Suprapubic skin (tissue), 4 donors: ENCODE data around the gene PIK3R5. TPM values are rescaled to one million over a fixed set of nuclear protein-coding genes. Genes with fewer than 3 reads are reported as not detected.
A peak's percentile ranks its signal among the peaks of the same experiment; 100 is the strongest.

ENCODE experiments used
- DNase-seq, 2 donors: peaks; one replicate each; pipeline ENCODE4 v3.0.0-alpha.2; 2019; ENCODE audit warnings: low spot score in 2 of 2
- H3K27ac ChIP-seq: fragments of 200-600 bp; sonication (generic); one replicate; pipeline ENCODE4 v1.5.1; 2019
- H3K27me3 ChIP-seq: fragments of 200-600 bp; sonication (generic); one replicate; pipeline ENCODE4 v1.5.1; 2019
- H3K36me3 ChIP-seq: fragments of 200-600 bp; sonication (generic); one replicate; pipeline ENCODE4 v1.5.1; 2019
- H3K4me1 ChIP-seq: fragments of 200-600 bp; sonication (generic); one replicate; pipeline ENCODE4 v1.5.1; 2019
- H3K4me3 ChIP-seq: fragments of 200-600 bp; sonication (generic); one replicate; pipeline ENCODE4 v1.5.1; 2019; ENCODE audit warnings: mild to moderate bottlenecking
- H3K9me3 ChIP-seq: fragments of 200-600 bp; sonication (generic); one replicate; pipeline ENCODE4 v1.5.1; 2019
- EP300 ChIP-seq: sonication (generic); formaldehyde crosslinking; IDR thresholded peaks from one replicate; pipeline ENCODE4 v1.6.1; 2017; ENCODE audit warnings: antibody characterized with exemption
- POLR2A ChIP-seq, 2 donors: fragments of 450-650 bp; IDR thresholded peaks; one replicate each; pipeline ENCODE4 v1.6.1; 2017; ENCODE audit warnings: antibody characterized with exemption in 2 of 2, mild to moderate bottlenecking in 2 of 2, moderate library complexity in 2 of 2
- POLR2AphosphoS5 ChIP-seq, 3 donors: sonication (generic); formaldehyde crosslinking; IDR thresholded peaks; one replicate each; pipeline ENCODE4 v1.6.1; 2017; ENCODE audit warnings: antibody characterized with exemption in 3 of 3
- WGBS: methylation state at CpG from one replicate; pipeline ENCODE4 v1.1.5; 2018; 5-methylcytosine and 5-hydroxymethylcytosine counted together
- total RNA-seq, 4 donors: library from RNA; depleted of rRNA; stranded (reverse); fragments of >200 nt; gene quantifications; one replicate each; pipeline ENCODE4 v1.1.0, GENCODE V29; 2016
- TF ChIP-seq, protein P1 (sequence below), 2 donors: fragments of 200-600 bp in 1 of 2; fragments of 450-650 bp in 1 of 2; sonication (generic) in 1 of 2; IDR thresholded peaks; one replicate each; pipeline ENCODE4 v1.5.1; 2016 to 2019; ENCODE audit warnings: antibody characterized with exemption in 2 of 2, mild to moderate bottlenecking in 1 of 2, moderate library complexity in 1 of 2

PIK3R5 gene, protein sequence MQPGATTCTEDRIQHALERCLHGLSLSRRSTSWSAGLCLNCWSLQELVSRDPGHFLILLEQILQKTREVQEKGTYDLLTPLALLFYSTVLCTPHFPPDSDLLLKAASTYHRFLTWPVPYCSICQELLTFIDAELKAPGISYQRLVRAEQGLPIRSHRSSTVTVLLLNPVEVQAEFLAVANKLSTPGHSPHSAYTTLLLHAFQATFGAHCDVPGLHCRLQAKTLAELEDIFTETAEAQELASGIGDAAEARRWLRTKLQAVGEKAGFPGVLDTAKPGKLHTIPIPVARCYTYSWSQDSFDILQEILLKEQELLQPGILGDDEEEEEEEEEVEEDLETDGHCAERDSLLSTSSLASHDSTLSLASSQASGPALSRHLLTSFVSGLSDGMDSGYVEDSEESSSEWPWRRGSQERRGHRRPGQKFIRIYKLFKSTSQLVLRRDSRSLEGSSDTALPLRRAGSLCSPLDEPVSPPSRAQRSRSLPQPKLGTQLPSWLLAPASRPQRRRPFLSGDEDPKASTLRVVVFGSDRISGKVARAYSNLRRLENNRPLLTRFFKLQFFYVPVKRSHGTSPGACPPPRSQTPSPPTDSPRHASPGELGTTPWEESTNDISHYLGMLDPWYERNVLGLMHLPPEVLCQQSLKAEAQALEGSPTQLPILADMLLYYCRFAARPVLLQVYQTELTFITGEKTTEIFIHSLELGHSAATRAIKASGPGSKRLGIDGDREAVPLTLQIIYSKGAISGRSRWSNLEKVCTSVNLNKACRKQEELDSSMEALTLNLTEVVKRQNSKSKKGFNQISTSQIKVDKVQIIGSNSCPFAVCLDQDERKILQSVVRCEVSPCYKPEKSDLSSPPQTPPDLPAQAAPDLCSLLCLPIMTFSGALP
- 10 to 100 TPM in 1 of 4 donors, 1 to 10 TPM in 3; 3.6 to 13.5 (median 5.0) TPM for total RNA-seq

GRCh38 chr17:8965394-8966168, at the start of gene PIK3R5:
TSS of gene PIK3R5 (minus strand) at chr17:8965707. CDS start at chr17:8911494, 54,213 bp downstream.
- no peaks in the 10 kb centered on the region for H3K9me3 ChIP-seq
- peaks cover 47% of the 10 kb centered on the region for H3K27me3 ChIP-seq
- peak in 1 of 2 donors; percentile 61 for DNase-seq
- H3K4me3 ChIP-seq = peak within 1 kb of the TSS; percentile 47
- 3% methylated on average over 14 of the region's 72 CpGs for WGBS
- H3K27ac ChIP-seq = peak within 1 kb of the TSS; percentile 64
- H3K4me1 ChIP-seq = peaks cover 8% of the 10 kb centered on the region
- no peaks in the 10 kb centered on the region for H3K36me3 ChIP-seq
- TF ChIP-seq POLR2AphosphoS5 (IDR thresholded peaks at IDR 0.05) (no peak), POLR2A (IDR thresholded peaks at IDR 0.05) (no peak), EP300 (no peak)
- TF ChIP-seq, protein P1, sequence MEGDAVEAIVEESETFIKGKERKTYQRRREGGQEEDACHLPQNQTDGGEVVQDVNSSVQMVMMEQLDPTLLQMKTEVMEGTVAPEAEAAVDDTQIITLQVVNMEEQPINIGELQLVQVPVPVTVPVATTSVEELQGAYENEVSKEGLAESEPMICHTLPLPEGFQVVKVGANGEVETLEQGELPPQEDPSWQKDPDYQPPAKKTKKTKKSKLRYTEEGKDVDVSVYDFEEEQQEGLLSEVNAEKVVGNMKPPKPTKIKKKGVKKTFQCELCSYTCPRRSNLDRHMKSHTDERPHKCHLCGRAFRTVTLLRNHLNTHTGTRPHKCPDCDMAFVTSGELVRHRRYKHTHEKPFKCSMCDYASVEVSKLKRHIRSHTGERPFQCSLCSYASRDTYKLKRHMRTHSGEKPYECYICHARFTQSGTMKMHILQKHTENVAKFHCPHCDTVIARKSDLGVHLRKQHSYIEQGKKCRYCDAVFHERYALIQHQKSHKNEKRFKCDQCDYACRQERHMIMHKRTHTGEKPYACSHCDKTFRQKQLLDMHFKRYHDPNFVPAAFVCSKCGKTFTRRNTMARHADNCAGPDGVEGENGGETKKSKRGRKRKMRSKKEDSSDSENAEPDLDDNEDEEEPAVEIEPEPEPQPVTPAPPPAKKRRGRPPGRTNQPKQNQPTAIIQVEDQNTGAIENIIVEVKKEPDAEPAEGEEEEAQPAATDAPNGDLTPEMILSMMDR (IDR thresholded peaks at IDR 0.05) = no peak

DNA sequence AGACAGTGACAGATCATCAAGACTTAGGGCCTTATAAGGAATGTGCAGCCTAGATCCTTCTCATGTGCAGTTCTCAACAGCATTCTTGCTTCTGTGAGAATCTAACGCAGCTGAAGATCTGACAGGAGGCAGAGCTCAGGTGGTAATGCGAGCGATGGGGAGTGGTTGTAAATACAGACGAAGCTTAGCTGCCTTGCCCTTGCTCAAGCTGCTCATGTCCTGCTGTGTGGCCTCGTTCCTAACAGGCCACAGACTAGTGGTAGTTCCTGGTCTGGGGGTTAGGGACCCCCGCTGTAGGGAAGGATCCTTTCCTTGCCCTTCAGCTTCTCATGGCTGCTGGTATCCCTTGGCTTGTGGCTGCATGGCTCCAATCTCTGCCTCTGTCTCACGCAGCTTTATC, 45.5 kb upstream of the PIK3R5 start:
- Histone ChIP-seq H3K4me3 (no peak overlapping the region), H3K9me3 (no peaks in the 10 kb centered on the region), H3K36me3 (no peaks in the 10 kb centered on the region), H3K4me1 (no peaks in the 10 kb centered on the region), H3K27me3 (peaks cover 35% of the 10 kb centered on the region), H3K27ac (no peak overlapping the region)
- TF ChIP-seq EP300 = no peak
- no peak for TF ChIP-seq POLR2AphosphoS5 (IDR thresholded peaks at IDR 0.05)
- TF ChIP-seq, protein P1 (IDR thresholded peaks at IDR 0.05) = no peak
- TF ChIP-seq POLR2A (IDR thresholded peaks at IDR 0.05) = no peak
- WGBS = 97% methylated on average over 7 of the region's 7 CpGs
- no peak for DNase-seq

DNA sequence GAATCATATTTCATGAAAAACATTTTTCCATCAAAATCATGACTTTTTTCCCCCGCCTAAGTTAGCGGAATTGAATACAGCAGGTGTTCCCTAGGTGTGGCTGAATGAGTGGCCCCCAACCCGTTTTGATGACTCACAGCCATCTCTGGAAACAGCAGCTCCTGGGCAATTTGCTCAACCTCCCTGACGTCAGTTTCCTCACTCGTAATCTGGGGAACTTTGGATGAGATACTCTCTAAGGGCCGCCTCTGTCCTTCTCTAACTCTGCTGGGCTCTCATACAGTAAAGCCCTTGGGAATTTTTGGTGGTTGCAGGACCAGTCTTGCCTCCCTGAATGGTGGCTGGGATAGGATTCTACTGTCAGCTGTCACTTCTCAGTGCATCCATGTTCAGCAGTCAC, 44.2 kb upstream of the PIK3R5 start:
- H3K4me3 ChIP-seq = no peak overlapping the region
- 56% methylated on average over 6 of the region's 6 CpGs for WGBS
- no peaks in the 10 kb centered on the region for H3K9me3 ChIP-seq
- H3K27ac ChIP-seq = no peak overlapping the region
- peaks cover 48% of the 10 kb centered on the region for H3K27me3 ChIP-seq
- no peaks in the 10 kb centered on the region for H3K4me1 ChIP-seq
- no peak for DNase-seq
- no peaks in the 10 kb centered on the region for H3K36me3 ChIP-seq
- no peak for TF ChIP-seq POLR2AphosphoS5 (IDR thresholded peaks at IDR 0.05)
- no peak for TF ChIP-seq POLR2A (IDR thresholded peaks at IDR 0.05)
- TF ChIP-seq EP300 = no peak
- TF ChIP-seq, protein P1 (IDR thresholded peaks at IDR 0.05) = no peak

DNA sequence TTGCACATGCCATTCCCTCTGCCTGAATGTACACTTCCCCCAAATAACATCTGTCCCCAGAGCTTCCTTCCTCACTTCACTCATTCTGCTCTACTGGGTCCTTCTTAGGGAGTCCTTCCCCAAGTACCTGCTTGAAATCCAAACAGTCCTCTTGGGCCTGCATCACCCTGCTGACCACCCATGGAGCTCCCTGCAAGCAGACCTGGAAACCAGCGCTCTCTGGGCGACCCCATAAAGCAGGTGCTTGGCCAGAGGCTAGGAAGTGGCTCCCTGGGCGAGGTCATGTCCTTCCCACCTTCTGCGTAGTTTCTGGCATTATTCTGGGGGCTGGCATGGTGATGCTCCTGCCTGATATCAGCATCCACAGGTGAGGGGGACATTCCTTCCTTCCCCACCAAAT, 43.6 kb upstream of the PIK3R5 start:
- H3K36me3 ChIP-seq = no peaks in the 10 kb centered on the region
- no peak for DNase-seq
- no peak overlapping the region for H3K27ac ChIP-seq
- H3K9me3 ChIP-seq = no peaks in the 10 kb centered on the region
- peaks cover 6% of the 10 kb centered on the region for H3K4me1 ChIP-seq
- no peak for TF ChIP-seq EP300
- TF ChIP-seq, protein P1 (IDR thresholded peaks at IDR 0.05) = no peak
- no peak for TF ChIP-seq POLR2AphosphoS5 (IDR thresholded peaks at IDR 0.05)
- no peak for TF ChIP-seq POLR2A (IDR thresholded peaks at IDR 0.05)
- 98% methylated on average over 4 of the region's 4 CpGs for WGBS
- H3K4me3 ChIP-seq = no peak overlapping the region
- H3K27me3 ChIP-seq = peaks cover 54% of the 10 kb centered on the region
